Measurements from ENCODE around the gene CCR5AS.
"Not testable (repeated sequence)": the region's sequence is repeated elsewhere in the genome, so short reads cannot be mapped to it uniquely, and the experiment has no call there.

DNA sequence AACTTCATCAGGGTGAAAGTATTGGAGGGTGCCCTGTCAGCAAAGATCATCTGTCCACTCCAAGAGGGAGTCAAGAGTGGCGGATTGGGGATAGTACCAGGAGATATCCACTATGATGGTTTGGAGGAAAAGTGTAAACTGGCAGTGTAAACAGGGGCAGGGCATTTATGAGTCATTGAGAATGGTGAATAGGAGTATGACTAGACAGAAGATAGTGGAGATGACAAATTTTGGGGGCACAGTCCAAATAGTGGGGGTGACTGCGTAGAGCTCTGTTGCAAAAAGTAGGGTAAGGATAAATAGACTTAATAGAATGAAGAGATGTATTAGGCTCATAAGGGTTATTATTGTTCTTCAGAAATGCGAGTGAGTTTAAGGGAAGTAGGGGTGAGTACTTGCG, 18.0 kb downstream of the CCR5AS start:
- not testable (repeated sequence) for TF ChIP-seq EZH2 (IDR thresholded peaks at IDR 0.05; ENCODE audit: borderline replicate concordance, low read depth, low read length, severe bottlenecking)
- TF ChIP-seq, protein P1, sequence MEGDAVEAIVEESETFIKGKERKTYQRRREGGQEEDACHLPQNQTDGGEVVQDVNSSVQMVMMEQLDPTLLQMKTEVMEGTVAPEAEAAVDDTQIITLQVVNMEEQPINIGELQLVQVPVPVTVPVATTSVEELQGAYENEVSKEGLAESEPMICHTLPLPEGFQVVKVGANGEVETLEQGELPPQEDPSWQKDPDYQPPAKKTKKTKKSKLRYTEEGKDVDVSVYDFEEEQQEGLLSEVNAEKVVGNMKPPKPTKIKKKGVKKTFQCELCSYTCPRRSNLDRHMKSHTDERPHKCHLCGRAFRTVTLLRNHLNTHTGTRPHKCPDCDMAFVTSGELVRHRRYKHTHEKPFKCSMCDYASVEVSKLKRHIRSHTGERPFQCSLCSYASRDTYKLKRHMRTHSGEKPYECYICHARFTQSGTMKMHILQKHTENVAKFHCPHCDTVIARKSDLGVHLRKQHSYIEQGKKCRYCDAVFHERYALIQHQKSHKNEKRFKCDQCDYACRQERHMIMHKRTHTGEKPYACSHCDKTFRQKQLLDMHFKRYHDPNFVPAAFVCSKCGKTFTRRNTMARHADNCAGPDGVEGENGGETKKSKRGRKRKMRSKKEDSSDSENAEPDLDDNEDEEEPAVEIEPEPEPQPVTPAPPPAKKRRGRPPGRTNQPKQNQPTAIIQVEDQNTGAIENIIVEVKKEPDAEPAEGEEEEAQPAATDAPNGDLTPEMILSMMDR (IDR thresholded peaks at IDR 0.05; ENCODE audit: borderline replicate concordance, extremely low read depth, low read length, poor library complexity, severe bottlenecking), result not testable (repeated sequence)
